GM21576 (cell line): ENCODE measurements around the gene RPL31.

Source experiments
- ATAC-seq: cut with Tn5 transposase; IDR thresholded peaks from one replicate; pipeline ENCODE4 v1.9.1; 2021; ENCODE audit warnings: mild to moderate bottlenecking, moderate library complexity; ENCODE audit not compliant: unreplicated experiment

The RPL31 gene

GRCh38 chr2:100992262-100992661 lies 9.8 kb upstream of the RPL31 start:
- no peak for ATAC-seq

GRCh38 chr2:100993294-100993693 lies 8.8 kb upstream of the RPL31 start:
- no peak for ATAC-seq

GRCh38 chr2:100995309-100996075 lies 6.6 kb upstream of the RPL31 start:
- no peak for ATAC-seq

DNA sequence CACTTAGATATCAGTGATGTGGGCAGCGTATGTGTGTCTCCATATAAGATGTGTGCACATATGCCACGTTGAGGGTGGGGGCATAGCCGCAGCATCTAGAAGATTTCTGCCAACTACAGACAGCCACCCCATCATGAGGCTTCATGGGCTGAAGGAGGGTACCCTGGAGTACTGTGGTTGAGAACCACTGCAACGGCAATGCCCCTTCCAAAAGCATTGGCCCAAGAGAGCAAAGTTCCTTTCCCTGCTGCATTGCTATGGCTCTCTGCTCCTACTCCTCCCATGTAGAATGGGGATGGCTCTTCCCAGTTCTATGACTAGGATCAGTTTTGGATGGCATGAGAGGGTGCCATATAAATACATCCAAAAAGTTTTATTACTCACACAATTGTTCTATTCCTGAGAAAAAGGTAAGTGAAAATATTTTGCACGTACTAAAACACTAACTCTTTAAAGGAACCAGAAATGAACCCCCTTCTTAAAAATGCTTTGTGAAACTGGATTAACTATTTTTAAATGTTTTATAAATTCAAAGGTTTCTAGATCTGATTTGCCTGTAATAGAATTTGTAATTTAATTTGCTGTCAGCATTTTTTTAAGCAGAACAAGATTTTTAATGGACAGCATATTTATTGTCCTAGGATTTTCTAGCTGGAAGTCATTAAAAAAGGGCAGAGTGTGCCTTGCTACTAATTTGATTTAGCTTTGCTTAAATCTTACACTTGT lies 4.4 kb upstream of the RPL31 start:
- ATAC-seq = no peak

- no peak for ATAC-seq
These were observed 3.9 kb upstream of the RPL31 start for GRCh38 chr2:100998235-100998573.

GRCh38 chr2:100999995-101000394 lies 2.1 kb upstream of the RPL31 start:
- no peak for ATAC-seq

DNA sequence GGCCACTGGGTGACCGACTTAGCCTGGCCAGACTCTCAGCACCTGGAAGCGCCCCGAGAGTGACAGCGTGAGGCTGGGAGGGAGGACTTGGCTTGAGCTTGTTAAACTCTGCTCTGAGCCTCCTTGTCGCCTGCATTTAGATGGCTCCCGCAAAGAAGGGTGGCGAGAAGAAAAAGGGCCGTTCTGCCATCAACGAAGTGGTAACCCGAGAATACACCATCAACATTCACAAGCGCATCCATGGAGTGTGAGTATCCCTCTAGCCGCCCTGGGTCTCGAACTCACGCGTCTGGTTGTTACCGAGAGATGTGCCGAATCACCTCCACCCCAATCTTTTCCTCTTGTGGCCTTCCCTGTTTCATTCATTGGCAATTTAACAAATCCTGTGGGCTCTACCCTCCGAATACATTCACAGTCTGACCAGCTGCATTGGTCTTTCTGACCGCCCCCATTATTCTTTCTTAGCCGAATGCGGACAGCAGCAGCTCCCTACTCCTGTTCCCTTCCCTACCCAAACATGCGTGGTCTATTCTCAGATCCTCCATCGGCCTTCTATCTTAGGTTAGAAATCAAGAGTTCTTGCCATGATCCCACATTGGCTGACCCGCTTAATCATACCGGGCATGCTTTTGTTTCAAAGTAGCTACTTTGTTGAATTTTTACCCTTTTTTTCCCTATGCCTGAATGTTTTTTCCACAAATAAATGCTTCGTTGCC lies 631 bp downstream of the RPL31 start:
- ATAC-seq = no peak

DNA sequence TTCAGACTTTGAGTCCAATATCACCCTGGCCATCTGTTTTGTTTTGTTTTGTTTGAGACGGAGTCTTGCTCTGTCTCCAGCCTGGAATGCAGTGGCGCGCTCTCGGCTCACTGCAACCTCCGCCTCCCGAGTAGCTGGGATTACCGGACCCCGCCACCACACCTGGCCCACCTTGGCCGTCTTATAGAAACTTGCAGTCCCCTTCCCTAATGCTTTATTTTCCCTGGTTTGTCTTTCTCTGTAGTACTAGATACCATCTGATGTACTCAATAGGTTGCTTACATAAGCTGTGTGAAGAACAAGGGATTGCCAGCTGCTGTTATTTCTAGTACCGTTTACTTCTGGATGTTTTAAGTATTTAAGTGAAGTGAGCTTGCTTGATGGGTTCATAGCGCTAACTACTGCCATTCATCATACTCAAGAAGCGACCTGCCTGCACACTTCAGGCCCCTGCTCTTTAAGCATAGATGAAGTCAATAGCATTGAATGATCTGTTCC lies 1.2 kb downstream of the RPL31 start:
- ATAC-seq = no peak

DNA sequence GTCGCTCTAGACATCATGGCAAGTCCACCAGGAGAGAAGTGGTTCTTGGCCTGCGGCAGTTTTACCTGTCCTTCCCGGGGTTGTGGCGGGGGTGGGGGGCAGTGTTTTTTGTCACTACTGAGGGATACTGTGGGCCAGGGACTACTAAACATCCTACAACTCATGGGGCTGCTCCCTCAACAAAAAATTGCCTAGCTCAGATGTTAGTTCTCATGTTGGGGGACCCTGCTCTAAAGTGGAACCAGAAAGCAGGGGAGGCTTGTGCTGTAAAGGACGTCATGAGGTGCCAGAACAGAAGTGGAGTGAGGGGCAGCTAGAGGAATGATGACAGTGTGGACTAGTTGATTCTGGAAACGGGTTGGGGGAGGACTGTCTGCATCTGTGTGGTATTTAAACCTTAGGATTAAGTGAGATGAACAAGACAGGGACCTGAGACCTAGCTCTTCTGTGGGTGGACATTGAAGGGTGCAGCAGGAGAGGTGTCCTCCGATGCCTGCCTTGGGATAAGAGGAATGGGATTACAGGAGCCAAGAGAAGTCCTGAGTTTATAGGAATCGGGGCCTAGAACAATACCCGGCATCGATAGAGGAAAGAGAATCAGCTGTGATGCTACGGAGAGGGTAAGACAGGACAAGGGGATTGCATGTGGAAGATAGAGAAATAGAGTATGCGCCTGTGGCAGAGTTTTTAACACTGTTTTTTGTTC lies 2.7 kb downstream of the RPL31 start:
- ATAC-seq = no peak

GRCh38 chr2:101006065-101006715 lies 4.1 kb downstream of the RPL31 start:
- no peak for ATAC-seq

- ATAC-seq = no peak
These were observed 5.6 kb downstream of the RPL31 start for GRCh38 chr2:101007415-101008345.

GRCh38 chr2:101011152-101011551 lies 9.1 kb downstream of the RPL31 start:
- ATAC-seq = no peak

GRCh38 chr2:101012054-101012705 lies 10.1 kb downstream of the RPL31 start:
- ATAC-seq = peak; percentile 92

GRCh38 chr2:101012706-101013181 lies 10.7 kb downstream of the RPL31 start:
- ATAC-seq = no peak

DNA sequence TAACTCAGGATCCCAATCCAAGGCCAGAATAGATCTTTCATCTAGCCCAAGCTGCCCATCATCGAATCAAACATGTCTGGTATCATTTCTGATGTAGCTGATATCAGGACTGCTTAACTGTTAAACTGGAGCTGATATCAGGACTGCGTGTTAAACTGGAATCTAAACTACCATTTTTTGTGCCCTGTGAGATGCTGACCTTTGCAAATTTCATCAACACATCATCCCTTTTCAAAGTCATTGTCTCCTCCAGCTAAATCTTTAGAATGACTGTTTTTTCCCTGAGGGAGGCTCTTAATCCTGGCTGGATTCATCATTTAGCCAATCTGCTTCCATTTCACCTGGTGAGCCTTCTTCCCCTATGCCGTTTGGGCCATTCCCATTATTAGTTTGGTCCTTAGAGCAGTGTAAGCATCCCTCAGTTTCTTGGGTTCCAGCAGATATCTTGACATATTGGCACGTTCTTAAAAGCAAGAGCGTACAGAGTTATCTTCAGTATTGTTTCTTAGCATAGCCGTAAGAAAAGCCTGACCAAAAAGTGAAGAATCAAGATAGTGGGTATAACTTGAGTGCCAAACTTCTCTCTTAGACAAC lies 12.3 kb downstream of the RPL31 start:
- ATAC-seq = no peak

DNA sequence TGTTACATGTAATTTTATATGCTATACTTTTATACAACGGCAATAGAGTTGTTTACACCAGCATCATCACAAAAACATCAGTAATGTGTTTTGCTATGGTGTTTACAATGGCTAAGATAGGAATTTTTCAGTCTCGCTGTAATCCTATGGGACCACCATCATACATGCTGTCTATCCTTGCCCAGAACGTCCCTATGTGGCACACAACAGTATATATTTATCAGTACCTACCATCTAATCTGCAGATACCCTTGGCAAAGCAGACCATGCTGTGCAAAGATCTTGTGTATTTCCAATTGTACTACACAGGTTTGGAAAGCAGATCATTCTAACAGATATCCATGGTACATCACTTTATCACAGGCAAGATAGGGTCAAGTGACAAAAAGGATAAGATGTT lies 15.3 kb downstream of the RPL31 start:
- ATAC-seq = no peak

- no peak for ATAC-seq
These were observed 16.8 kb downstream of the RPL31 start for GRCh38 chr2:101018934-101019333.

- no peak for ATAC-seq
These were observed 20.1 kb downstream of the RPL31 start for GRCh38 chr2:101022221-101022620.
